GM18526 (cell line): ENCODE data around the gene DBT.

Experiments
- POLR2A ChIP-seq: IDR thresholded peaks from 3 replicates; pipeline ENCODE4 v1.6.1; 2011; ENCODE audit not compliant: insufficient read length; ENCODE audit errors: extremely low read depth

The DBT gene

DNA sequence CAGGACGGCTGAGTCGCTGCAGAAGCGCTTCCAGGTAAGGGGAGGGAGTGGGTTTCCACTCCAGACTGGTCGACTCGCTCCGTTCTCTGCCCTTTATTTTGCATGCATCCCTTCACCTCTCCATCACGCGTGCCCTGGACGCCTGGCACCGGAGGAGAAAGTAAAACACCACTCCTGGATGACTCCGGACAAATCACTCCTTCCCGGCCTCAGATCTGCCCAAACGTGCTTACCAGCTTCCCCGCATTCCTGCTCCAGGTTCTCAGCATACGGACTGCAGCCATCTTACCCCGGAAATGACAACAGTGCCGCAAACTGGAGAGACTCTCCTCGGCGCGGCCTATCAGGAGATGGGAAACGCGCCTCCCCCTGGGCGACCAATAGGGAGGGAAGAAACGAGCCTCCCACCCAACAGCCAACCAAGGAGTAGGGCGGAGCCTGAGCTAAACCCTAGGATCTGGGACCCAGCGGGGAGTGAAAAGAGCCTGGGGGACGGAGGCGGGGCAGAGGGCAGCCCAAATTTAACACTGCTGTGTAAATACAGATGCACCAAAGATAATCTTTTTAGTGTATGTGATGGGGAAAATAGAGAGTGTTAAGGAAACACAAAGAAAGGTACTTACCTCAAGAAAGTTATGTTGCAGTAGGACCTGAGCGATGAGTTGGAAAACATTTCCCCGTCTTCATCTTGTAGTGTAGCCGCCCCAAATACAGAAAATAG lies at the start of gene DBT:
Gene DBT, minus strand, starts transcription at position 298 of the 721 bp plus-strand sequence. Its CDS starts 14 bp downstream, at position 284.
- peak; percentile 91 for TF ChIP-seq POLR2A

- no peak for TF ChIP-seq POLR2A
Measured at GRCh38 chr1:100298512-100298911, 48.9 kb upstream of the DBT start.

DNA sequence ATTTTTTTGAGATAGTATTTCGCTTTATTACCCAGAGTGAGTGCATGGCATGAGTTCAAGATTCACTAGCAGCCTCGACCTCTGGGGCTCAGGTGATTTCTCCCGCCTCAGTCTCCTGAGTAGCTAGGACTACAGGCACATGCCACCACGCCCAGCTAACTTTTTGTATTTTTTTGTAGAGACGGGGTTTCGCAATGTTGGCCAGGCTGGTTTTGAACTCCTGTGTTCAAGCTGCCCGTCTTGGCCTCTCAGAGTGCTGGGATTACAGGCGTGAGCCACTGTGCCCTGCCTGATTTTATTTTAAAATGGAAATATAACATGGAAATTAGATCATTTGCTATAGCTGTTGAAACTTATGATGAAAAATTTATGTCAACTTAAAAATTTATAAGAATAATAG lies 46.5 kb upstream of the DBT start:
- no peak for TF ChIP-seq POLR2A

- TF ChIP-seq POLR2A = no peak
Measured at GRCh38 chr1:100292711-100293110, 43.1 kb upstream of the DBT start.

DNA sequence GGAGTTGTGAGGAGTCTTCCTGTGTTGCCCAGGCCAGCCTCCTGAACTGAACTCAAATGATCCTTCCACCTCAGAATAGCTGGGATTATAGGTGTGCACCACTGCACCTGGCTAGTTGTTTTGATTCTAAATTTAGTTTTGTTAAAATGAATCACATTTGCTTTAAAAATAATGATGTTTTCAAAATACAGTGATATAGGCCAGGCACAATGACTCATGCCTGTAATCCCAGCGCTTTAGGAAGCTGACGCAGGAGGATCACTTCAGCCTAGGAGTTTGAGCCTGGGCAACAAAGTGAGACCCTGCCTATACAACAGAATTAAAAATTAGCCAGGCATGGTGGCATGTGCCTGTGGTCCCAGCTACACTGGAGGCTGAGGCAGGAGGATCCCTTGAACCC lies 40.7 kb upstream of the DBT start:
- TF ChIP-seq POLR2A = no peak

DNA sequence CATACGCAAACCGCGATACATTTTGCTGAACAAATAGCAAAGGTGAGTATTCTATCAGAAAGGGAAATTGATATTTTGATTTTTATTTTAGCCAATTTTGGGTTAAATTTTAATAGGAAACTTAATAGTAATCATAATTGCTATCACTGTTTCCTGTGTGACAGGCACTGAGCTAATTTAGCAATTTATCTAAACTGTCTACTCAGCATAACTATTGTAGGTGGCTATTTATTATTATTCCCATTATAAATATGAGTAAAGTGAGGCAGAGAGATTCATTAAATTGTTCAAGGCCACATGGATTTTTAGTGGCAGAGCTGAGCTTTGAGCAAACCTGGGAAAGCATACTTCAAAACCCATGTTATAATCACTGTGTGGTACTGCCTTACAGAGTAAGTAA lies 37.5 kb upstream of the DBT start:
- no peak for TF ChIP-seq POLR2A

DNA sequence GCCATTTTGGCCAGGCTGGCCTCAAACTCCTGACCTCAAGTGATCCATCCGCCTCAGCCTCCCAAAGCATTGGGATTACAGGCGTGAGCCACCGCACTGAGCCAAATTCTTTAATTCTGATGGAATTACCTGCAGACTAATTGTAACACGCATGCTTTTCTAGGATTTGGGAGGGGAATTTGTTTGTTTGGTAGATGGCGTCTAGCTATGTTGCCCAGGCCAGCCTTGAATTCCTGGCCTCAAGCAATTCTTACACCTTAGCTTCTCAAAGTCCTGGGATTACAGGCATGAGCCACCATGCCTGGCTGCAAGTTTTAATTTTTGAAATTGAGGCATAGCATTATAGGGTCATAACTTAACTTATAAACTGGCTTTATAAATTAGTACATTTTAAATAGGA lies 35.0 kb upstream of the DBT start:
- TF ChIP-seq POLR2A = no peak

GRCh38 chr1:100279954-100280682 lies 30.5 kb upstream of the DBT start:
- TF ChIP-seq POLR2A = no peak

DNA sequence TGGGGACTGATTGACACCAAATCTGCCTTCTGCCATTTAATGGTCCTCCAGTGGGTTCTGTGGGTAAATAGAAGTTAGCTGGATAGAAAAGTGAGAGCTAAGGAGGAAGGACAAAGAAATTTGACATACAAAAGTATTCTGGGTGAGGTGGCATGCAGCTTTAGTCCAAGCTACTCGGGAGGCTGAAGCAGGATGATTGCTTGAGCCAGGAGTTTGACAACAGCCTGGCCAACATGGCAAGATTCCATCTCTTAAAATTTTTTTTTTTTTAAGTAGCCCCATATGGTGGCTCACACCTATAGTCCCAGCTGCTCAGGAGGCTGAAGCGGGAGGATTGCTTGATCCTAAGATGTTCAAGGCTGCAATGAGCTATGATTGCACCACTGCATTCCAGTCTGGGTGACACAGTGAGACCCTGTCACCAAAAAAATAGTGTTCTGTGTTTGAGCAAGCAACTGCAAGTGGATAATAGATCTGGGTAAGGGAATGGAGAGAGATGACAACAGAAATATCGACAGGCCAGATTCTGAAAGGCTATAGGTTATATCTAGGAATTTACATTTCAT lies 29.8 kb upstream of the DBT start:
- TF ChIP-seq POLR2A = no peak

- no peak for TF ChIP-seq POLR2A
Measured at GRCh38 chr1:100277866-100278265, 28.2 kb upstream of the DBT start.

DNA sequence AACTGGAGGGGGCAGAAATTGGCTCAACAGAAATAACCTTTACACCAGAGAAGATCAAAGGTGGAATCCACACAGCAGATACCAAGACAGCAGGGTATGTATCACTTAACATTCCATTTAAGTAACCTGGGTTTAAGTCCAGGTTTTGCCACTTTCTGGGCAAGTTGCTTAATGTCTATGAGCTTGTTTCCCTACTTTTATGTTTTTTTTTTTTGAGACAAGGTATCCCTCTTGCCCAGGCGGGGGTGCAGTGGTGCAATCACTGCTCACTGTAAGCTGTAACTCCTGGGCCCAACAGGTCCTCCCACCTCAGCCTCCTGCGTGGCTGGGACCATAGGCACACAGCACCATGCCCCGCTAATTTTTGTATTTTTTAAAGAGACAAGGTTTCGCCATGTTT lies 18.6 kb upstream of the DBT start:
- no peak for TF ChIP-seq POLR2A

- TF ChIP-seq POLR2A = no peak
Measured at GRCh38 chr1:100267284-100267683, 17.6 kb upstream of the DBT start.

- TF ChIP-seq POLR2A = no peak
Measured at GRCh38 chr1:100266741-100267140, 17.1 kb upstream of the DBT start.

DNA sequence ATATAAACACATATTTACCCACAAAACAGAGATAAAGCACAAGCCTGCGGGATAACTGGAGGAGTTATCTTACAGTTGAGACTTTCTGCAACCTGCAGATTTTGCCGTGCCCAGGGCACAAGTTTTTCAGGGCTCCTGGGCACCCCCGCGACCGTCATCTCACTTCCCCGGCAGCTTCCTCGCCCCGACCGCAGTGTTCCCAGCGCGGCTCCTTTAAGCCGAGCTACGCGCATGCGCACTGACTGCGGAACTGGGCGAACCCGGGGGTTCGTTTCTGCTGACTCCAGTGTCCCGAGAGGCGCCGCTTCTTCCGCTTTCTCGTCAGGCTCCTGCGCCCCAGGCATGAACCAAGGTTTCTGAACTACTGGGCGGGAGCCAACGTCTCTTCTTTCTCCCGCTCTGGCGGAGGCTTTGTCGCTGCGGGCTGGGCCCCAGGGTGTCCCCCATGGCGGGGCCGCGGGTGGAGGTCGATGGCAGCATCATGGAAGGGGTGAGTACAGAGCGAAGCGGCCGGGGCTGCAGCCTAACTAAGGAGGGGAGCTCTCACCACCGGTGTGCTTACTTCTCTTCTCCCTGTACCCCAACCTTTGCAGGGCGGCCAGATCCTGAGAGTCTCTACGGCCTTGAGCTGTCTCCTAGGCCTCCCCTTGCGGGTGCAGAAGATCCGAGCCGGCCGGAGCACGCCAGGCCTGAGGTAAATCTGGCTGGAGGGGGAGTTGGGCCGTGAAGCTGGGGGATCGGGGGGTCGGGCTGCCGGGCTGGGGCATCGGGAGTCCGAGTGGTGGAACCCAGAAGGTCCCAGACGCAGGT lies 16.5 kb upstream of the DBT start, which contains the start of gene RTCA:
Gene RTCA, plus strand, starts transcription at position 286 of the 810 bp plus-strand sequence. Its CDS starts 160 bp downstream, at position 446.
- TF ChIP-seq POLR2A = peak; percentile 86

- TF ChIP-seq POLR2A = no peak
Measured at GRCh38 chr1:100265562-100265930, 15.9 kb upstream of the DBT start.
